ENCODE results near the gene PIN1. TPM values are rescaled to one million over a fixed set of nuclear protein-coding genes. Genes with fewer than 3 reads are reported as not detected.
"Not testable (repeated sequence)": the region's sequence is repeated elsewhere in the genome, so short reads cannot be mapped to it uniquely, and the experiment has no call there.

Gene PIN1
- 264 and 310 TPM in 2 replicates for polyA plus RNA-seq (2014; cell fraction: cytosol; rRNA removed)
- polyA plus RNA-seq (2014; cell fraction: nucleus; rRNA removed): 196 and 235 TPM in 2 replicates

GRCh38 chr19:9834726-9835506 lies at the start of gene PIN1:
TSS of gene PIN1 (plus strand) at chr19:9835318. CDS start at chr19:9835345, 27 bp downstream.
- peak; percentile 98 for DNase-seq (ENCODE audit: low spot score)

- DNase-seq (ENCODE audit: low spot score): peak; percentile 89
These were observed 49.5 kb upstream of the PIN1 start for GRCh38 chr19:9785367-9786331.

- no peak for DNase-seq (ENCODE audit: low spot score)
These were observed 48.8 kb upstream of the PIN1 start for GRCh38 chr19:9786342-9786741.

GRCh38 chr19:9786819-9787218 lies 48.3 kb upstream of the PIN1 start:
- DNase-seq (ENCODE audit: low spot score): no peak

GRCh38 chr19:9788604-9789003 lies 46.5 kb upstream of the PIN1 start:
- DNase-seq (ENCODE audit: low spot score): not testable (repeated sequence)

GRCh38 chr19:9789066-9789465 lies 46.1 kb upstream of the PIN1 start:
- no peak for DNase-seq (ENCODE audit: low spot score)

GRCh38 chr19:9789579-9789978 lies 45.5 kb upstream of the PIN1 start:
- not testable (repeated sequence) for DNase-seq (ENCODE audit: low spot score)

- DNase-seq (ENCODE audit: low spot score): not testable (repeated sequence)
These were observed 44.1 kb upstream of the PIN1 start for GRCh38 chr19:9791073-9791367.

- peak; percentile 85 for DNase-seq (ENCODE audit: low spot score)
These were observed 43.4 kb upstream of the PIN1 start for GRCh38 chr19:9791552-9792205.

GRCh38 chr19:9792206-9793070 lies 42.7 kb upstream of the PIN1 start:
- DNase-seq (ENCODE audit: low spot score): peak; percentile 82

GRCh38 chr19:9793071-9793591 lies 42.0 kb upstream of the PIN1 start:
- no peak for DNase-seq (ENCODE audit: low spot score)

- peak; percentile 90 for DNase-seq (ENCODE audit: low spot score)
These were observed 38.9 kb upstream of the PIN1 start for GRCh38 chr19:9796113-9796773.

GRCh38 chr19:9797871-9798270 lies 37.2 kb upstream of the PIN1 start:
- DNase-seq (ENCODE audit: low spot score): no peak

GRCh38 chr19:9799162-9799561 lies 36.0 kb upstream of the PIN1 start:
- no peak for DNase-seq (ENCODE audit: low spot score)

- DNase-seq (ENCODE audit: low spot score): no peak
These were observed 33.1 kb upstream of the PIN1 start for GRCh38 chr19:9801976-9802375.

GRCh38 chr19:9806803-9807202 lies 28.3 kb upstream of the PIN1 start:
- no peak for DNase-seq (ENCODE audit: low spot score)

GRCh38 chr19:9808855-9809824 lies 26.0 kb upstream of the PIN1 start:
- DNase-seq (ENCODE audit: low spot score): no peak

GRCh38 chr19:9811139-9811538 lies 24.0 kb upstream of the PIN1 start:
- DNase-seq (ENCODE audit: low spot score): no peak

- DNase-seq (ENCODE audit: low spot score): no peak
These were observed 16.9 kb upstream of the PIN1 start for GRCh38 chr19:9818175-9818733.
